Measurements from ENCODE around the gene GRIK5.
"Not testable (repeated sequence)": the region's sequence is repeated elsewhere in the genome, so short reads cannot be mapped to it uniquely, and the experiment has no call there.

GRIK5 gene

DNA sequence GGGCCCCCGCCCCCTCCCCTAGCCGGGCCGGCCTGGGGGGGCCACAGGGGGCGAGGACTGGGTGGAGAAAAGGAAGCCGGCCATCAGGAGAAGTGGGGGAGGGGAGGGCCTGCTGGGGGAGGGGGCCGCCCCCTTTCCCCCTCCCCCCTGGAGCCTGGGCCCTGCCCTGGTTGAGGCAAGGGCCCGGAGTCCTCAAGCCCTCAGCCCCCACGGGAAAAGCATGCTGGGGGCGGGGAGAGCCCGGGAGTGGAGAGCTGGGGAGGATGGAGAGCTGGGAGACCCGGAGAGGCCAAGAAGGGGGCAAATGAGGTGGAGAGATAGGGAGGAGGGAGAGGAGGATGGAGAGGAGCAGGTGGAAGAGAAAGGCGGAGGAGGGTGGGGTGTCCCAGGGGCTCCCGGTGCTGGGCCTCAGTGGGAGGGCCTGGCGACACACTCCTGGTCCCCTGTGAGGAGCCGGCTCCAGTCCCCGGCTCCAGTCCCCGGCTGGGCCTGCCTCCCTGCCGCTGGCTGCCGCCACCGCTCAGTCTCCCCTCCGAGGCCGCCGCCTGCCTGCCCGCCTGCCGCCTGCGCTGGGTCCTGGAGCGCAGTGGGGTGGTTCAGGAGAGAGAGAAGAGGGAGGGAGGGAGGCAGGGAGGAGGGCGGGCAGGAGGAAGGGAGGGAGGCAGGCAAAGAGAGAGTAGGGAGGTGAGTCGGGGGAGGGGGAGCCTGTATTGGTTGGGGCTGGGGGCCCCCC, at the start of gene GRIK5:
Gene GRIK5, minus strand, starts transcription at position 588 of the 733 bp plus-strand sequence. CDS start 4,436 bp downstream, outside the sequence.
- no peak for DNase-seq (ENCODE audit: low read depth in 1 of 2, low spot score in 1 of 2)

- no peak for DNase-seq (ENCODE audit: low read depth in 1 of 2, low spot score in 1 of 2)
Observed at GRCh38 chr19:42117076-42117475, 47.1 kb upstream of the GRIK5 start.

- no peak for DNase-seq (ENCODE audit: low read depth in 1 of 2, low spot score in 1 of 2)
Observed at GRCh38 chr19:42116308-42117075, 46.5 kb upstream of the GRIK5 start.

- DNase-seq (ENCODE audit: low read depth in 1 of 2, low spot score in 1 of 2), result no peak
Observed at GRCh38 chr19:42115705-42116104, 45.7 kb upstream of the GRIK5 start.

GRCh38 chr19:42115219-42115618, 45.2 kb upstream of the GRIK5 start:
- no peak for DNase-seq (ENCODE audit: low read depth in 1 of 2, low spot score in 1 of 2)

GRCh38 chr19:42114412-42114811, 44.4 kb upstream of the GRIK5 start:
- no peak for DNase-seq (ENCODE audit: low read depth in 1 of 2, low spot score in 1 of 2)

- no peak for DNase-seq (ENCODE audit: low read depth in 1 of 2, low spot score in 1 of 2)
Observed at GRCh38 chr19:42113641-42114348, 43.8 kb upstream of the GRIK5 start.

- no peak for DNase-seq (ENCODE audit: low read depth in 1 of 2, low spot score in 1 of 2)
Observed at GRCh38 chr19:42111811-42112210, 41.8 kb upstream of the GRIK5 start.

GRCh38 chr19:42111384-42111783, 41.4 kb upstream of the GRIK5 start:
- no peak for DNase-seq (ENCODE audit: low read depth in 1 of 2, low spot score in 1 of 2)

DNA sequence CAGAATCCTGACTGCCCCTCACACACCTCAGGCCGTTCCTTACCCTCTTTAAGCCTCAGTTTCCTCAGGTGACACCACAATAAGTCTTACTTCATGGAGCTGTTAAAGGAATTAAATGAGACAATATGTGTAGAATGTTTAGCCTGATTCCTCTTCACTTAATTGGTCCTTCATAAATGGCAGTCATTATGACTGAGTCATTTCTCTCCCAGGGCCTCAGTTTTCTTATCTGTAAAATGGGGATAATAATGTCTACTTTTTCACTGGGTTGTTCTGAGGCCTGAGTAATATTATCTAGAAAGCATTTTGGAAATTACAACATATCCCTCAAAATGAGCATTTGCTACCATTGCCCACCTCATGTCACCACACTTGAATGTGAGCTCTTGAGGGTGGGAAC, 40.7 kb upstream of the GRIK5 start:
- no peak for DNase-seq (ENCODE audit: low read depth in 1 of 2, low spot score in 1 of 2)

DNA sequence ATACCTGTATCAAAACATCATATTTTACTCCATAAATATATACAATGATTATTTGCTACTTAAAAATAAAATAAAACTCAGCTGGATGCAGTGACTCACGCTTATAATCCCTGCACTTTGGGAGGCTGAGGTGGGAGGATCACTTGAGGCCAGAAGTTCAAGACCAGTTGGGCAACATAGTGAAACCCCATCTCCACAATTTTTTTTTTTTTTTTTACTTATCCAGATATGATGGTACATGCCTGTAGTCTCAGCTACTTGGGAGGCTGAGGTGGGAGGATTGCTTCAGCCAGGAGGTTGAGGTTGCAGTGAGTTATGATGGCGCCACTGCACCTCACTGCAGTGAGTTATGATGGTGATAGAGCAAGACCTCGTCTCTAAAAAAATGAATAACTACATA, 39.9 kb upstream of the GRIK5 start:
- DNase-seq (ENCODE audit: low read depth in 1 of 2, low spot score in 1 of 2), result no peak

GRCh38 chr19:42108527-42109389, 38.8 kb upstream of the GRIK5 start:
- DNase-seq (ENCODE audit: low read depth in 1 of 2, low spot score in 1 of 2), result peak; percentile 78 to 82

GRCh38 chr19:42105368-42105767, 35.4 kb upstream of the GRIK5 start:
- DNase-seq (ENCODE audit: low read depth in 1 of 2, low spot score in 1 of 2), result no peak

DNA sequence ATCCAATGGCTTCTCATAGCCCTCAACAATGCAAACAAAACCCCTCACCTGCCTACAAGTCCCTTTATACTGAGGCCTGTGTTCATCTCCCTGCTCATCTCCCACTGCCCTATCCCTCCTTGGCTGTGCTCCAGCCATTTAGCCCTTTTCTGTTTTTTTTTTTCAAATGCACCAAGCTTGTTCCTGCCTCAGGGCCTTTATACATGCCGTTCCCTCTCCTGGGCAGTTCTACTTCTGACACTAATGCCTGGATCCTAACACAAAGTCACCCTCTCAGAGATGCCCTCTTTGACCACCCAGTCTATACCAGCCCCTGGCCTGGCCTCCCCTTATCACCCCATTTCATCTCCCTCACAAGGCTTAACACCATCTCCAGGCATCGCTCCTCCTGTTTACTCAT, 32.9 kb upstream of the GRIK5 start:
- DNase-seq (ENCODE audit: low read depth in 1 of 2, low spot score in 1 of 2), result no peak

DNA sequence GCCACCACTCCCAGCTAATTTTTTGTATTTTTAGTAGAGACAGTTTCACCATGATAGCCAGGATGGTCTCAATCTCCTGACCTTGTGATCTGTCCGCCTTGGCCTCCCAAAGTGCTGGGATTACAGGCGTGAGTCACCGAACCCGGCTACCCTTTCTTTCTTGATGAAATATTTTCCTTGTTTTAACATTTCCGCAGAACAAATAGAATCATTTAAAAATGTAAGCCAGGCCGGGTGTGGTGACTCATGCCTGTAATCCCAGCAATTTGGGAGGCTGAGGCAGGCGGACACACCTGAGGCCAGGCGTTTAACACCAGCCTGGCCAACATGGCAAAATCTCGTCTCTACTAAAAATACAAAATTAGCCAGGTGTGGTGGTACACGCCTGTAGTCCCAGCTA, 30.2 kb upstream of the GRIK5 start:
- not testable (repeated sequence) for DNase-seq (ENCODE audit: low read depth in 1 of 2, low spot score in 1 of 2)

GRCh38 chr19:42099336-42099925, 29.4 kb upstream of the GRIK5 start:
- no peak for DNase-seq (ENCODE audit: low read depth in 1 of 2, low spot score in 1 of 2)

- no peak for DNase-seq (ENCODE audit: low read depth in 1 of 2, low spot score in 1 of 2)
Observed at GRCh38 chr19:42098781-42099180, 28.8 kb upstream of the GRIK5 start.

DNA sequence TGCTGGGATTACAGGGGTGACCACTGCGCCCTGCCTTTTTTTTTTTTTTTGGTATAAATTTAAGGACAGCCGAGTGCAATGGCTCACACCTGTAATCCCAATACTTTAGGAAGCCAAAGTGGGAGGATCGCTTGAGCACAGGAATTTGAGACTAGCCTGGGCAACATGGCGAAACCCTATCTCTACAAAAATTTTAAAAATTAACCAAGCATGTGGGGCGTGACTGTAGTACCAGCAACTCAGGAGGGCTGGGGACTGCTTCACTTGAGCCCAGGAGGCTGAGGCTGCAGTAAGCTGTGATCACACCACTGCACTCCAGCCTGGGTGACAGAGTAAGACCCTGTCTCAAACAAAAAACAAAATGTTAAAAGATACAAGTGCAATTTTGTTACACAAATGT, 27.5 kb upstream of the GRIK5 start:
- no peak for DNase-seq (ENCODE audit: low read depth in 1 of 2, low spot score in 1 of 2)

DNA sequence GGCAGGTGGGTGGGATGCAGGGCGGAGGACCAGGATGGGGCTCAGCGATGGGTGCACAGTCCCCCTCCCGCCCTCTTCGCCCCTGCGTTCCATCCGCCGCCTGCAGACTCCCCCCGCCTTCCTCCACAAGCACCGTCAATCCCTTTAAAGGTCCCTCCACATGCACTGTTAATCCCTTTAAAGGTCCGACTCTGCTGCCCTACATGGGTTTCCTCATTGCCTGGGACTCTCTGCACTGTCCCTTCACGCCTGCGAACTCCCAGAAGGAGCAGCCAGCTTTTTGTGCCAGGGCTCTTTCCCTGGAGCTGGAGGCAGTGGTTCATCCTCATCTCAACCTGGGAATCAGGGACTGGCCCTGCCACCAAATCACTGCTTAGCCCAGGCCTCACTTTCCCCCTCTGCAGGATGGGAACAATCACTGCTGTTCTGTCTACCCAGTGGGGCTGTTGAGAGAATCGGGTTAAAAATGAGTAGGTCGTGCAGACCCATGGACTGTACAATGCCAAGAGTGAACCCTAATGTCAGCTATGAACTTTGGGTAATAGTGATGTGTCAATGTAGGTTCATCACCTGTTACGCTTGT, 26.3 kb upstream of the GRIK5 start:
- no peak for DNase-seq (ENCODE audit: low read depth in 1 of 2, low spot score in 1 of 2)

DNA sequence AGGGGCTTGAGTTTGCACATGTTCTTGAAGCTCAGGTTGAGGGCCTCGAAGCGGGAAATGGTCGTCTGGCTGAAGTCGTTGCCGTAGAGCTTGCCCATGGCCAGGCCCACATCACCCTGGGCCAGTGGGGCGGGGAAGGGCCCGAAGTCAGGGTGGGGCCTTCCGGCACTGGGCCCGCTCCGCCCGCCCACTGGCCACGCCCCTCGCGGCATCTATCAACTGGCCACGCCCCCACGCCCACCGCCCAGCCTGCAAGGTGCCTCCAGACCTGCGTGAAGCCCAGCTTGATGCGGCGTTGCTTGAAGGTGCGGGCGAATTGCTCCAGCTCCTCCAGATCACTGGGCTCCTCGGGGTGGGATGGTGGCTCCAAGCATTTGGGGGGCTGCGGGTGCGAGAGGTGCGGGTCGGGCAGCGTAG, 25.8 kb upstream of the GRIK5 start:
- no peak for DNase-seq (ENCODE audit: low read depth in 1 of 2, low spot score in 1 of 2)

All from activated T-helper 1 cell treated with anti-CD3 and anti-CD28 coated beads, Interleukin-2, amount 50 U/mL, for 16 hours (primary cell).